HCT116 (cell line): ENCODE results near the gene FGB. TPM values are rescaled to one million over a fixed set of nuclear protein-coding genes. Genes with fewer than 3 reads are reported as not detected.

Experiments used
- ATAC-seq: fragments of 200-7000 bp; cut with Tn5 transposase; 2 replicates; pipeline ENCODE4 v1.9.1; 2020; ENCODE audit warnings: mild to moderate bottlenecking, moderate library complexity
- BruUV-seq: library from RNA; stranded (reverse); fragments of 400-500 nt; replicated peaks from 2 replicates; lab custom pipeline; 2021; lab: Mats Ljungman, UMichigan
- CTCF ChIA-PET: fragments of 300-600 bp; sonication (Branson Sonifier 250); formaldehyde crosslinking; loops from one replicate; lab custom pipeline; 2021; ENCODE audit warnings: antibody characterized with exemption; lab: Charles Lee
- POLR2A ChIA-PET: fragments of 300-600, 350-600 bp; sonication (Branson Sonifier 250); formaldehyde crosslinking; loops from one replicate; lab custom pipeline; 2021; ENCODE audit warnings: antibody characterized with exemption; lab: Charles Lee
- RAD21 ChIA-PET, 2 experiments: fragments of 300-600 bp; sonication (Branson Sonifier 250); formaldehyde crosslinking; loops; one replicate each; lab custom pipeline; 2023; ENCODE audit warnings: low total read pairs in 2 of 2; ENCODE audit not compliant: uncharacterized antibody in 2 of 2, unreplicated experiment in 2 of 2, low non-redundant PET in 1 of 2; lab: Charles Lee
- DNase-seq: peaks from one replicate; pipeline ENCODE4 v3.0.0-alpha.2; 2010; ENCODE audit warnings: low read depth, low spot score
- H2AFZ ChIP-seq: fragments of 200-600 bp; shearing (Covaris generic), sonication (generic); 2 replicates; pipeline ENCODE4 v1.6.1; 2017; ENCODE audit warnings: low read depth, mixed run types, mixed read lengths, antibody characterized with exemption, low read length; ENCODE audit not compliant: poor library complexity, severe bottlenecking
- H3K27ac ChIP-seq: 2 replicates; pipeline ENCODE4 v1.5.1; 2012; ENCODE audit warnings: low read depth, low read length
- H3K27me3 ChIP-seq: fragments of 200-600 bp; sonication (generic); 2 replicates; pipeline ENCODE4 v1.6.1; 2016; ENCODE audit warnings: mixed run types, low read length, mixed read lengths; ENCODE audit not compliant: insufficient read depth
- H3K36me3 ChIP-seq, 2 experiments: fragments of 200-500 bp in 1 of 2; fragments of 200-600 bp in 1 of 2; sonication (Bioruptor generic) in 1 of 2; sonication (generic) in 1 of 2; 2 replicates each; pipeline versions ENCODE4 v1.5.1 to v1.6.1; 2014 to 2016; ENCODE audit warnings: low read length in 2 of 2, inconsistent platforms in 1 of 2, mixed read lengths in 1 of 2, mixed run types in 1 of 2; ENCODE audit not compliant: insufficient read depth in 2 of 2, control insufficient read depth in 1 of 2
- H3K4me1 ChIP-seq, 2 experiments: fragments of 200-600 bp in 1 of 2; sonication (generic) in 1 of 2; 2 replicates each; pipeline versions ENCODE4 v1.5.1 to v1.6.1; 2012 to 2017; ENCODE audit warnings: low read length in 2 of 2, inconsistent platforms in 1 of 2, mild to moderate bottlenecking in 1 of 2, mixed read lengths in 1 of 2, mixed run types in 1 of 2, moderate library complexity in 1 of 2; ENCODE audit not compliant: insufficient read depth in 2 of 2, control insufficient read depth in 1 of 2
- H3K4me2 ChIP-seq: fragments of 200-600 bp; sonication (generic); 2 replicates; pipeline ENCODE4 v1.6.1; 2017; ENCODE audit warnings: mixed run types, low read length, mixed read lengths
- H3K4me3 ChIP-seq, 2 experiments: fragments of 200-600 bp in 1 of 2; sonication (generic) in 1 of 2; replicated peaks in 1 of 2; 2 replicates each; pipeline ENCODE4 v1.5.1; 2011 to 2016; ENCODE audit warnings: low read length in 2 of 2, control low read depth in 1 of 2, low read depth in 1 of 2, mild to moderate bottlenecking in 1 of 2, mixed read lengths in 1 of 2, mixed run types in 1 of 2
- H3K79me2 ChIP-seq: fragments of 200-600 bp; sonication (generic); 2 replicates; pipeline ENCODE4 v1.6.1; 2017; ENCODE audit warnings: mild to moderate bottlenecking, mixed run types, low read length, moderate library complexity, mixed read lengths; ENCODE audit not compliant: insufficient read depth
- H3K9ac ChIP-seq: fragments of 200-600 bp; sonication (generic); 2 replicates; pipeline ENCODE4 v1.6.1; 2016; ENCODE audit warnings: low read length, mixed read lengths
- H3K9me2 ChIP-seq: fragments of 200-600 bp; sonication (generic), shearing (Covaris generic); 2 replicates; pipeline ENCODE4 v1.6.1; 2017; ENCODE audit warnings: mixed run types, mild to moderate bottlenecking, moderate library complexity; ENCODE audit not compliant: insufficient read depth
- H3K9me3 ChIP-seq, 2 experiments: fragments of 200-500 bp in 1 of 2; fragments of 200-600 bp in 1 of 2; sonication (Bioruptor generic) in 1 of 2; sonication (generic) in 1 of 2; 2 replicates each; pipeline ENCODE4 v1.6.1; 2014 to 2017; ENCODE audit warnings: low read length in 2 of 2, mixed read lengths in 2 of 2, inconsistent platforms in 1 of 2, low read depth in 1 of 2, mild to moderate bottlenecking in 1 of 2, mixed run types in 1 of 2, moderate library complexity in 1 of 2; ENCODE audit not compliant: control insufficient read depth in 1 of 2, insufficient read depth in 1 of 2
- H4K20me1 ChIP-seq: fragments of 200-600 bp; sonication (generic), shearing (Covaris generic); 2 replicates; pipeline ENCODE4 v1.6.1; 2017; ENCODE audit warnings: mixed run types, mild to moderate bottlenecking, moderate library complexity; ENCODE audit not compliant: insufficient read depth
- ATF3 ChIP-seq: IDR thresholded peaks from 2 replicates; pipeline ENCODE4 v1.6.1; 2012
- CBX3 ChIP-seq: IDR thresholded peaks from 2 replicates; pipeline ENCODE4 v1.6.1; 2012; ENCODE audit warnings: low read depth
- CEBPB ChIP-seq: IDR thresholded peaks from 2 replicates; pipeline ENCODE4 v1.6.1; 2012; ENCODE audit warnings: low read depth
- EGR1 ChIP-seq: IDR thresholded peaks from 2 replicates; pipeline ENCODE4 v1.6.1; 2012; ENCODE audit warnings: low read depth
- ELF1 ChIP-seq: IDR thresholded peaks from 2 replicates; pipeline ENCODE4 v1.6.1; 2012; ENCODE audit warnings: low read depth, borderline replicate concordance
- EZH2 ChIP-seq: fragments of 200-600 bp; sonication (generic); IDR thresholded peaks from 2 replicates; pipeline ENCODE4 v1.6.1; 2017; ENCODE audit warnings: antibody characterized with exemption, mixed run types
- EZH2phosphoT487 ChIP-seq: fragments of 200-600 bp; IDR thresholded peaks from 2 replicates; pipeline ENCODE4 v1.6.1; 2018; ENCODE audit warnings: antibody characterized with exemption, borderline replicate concordance
- FOSL1 ChIP-seq: IDR thresholded peaks from 2 replicates; pipeline ENCODE4 v1.6.1; 2012; ENCODE audit warnings: low read depth
- RAD21 ChIP-seq: IDR thresholded peaks from 2 replicates; pipeline ENCODE4 v1.6.1; 2012; ENCODE audit warnings: low read depth, mild to moderate bottlenecking
- REST ChIP-seq: IDR thresholded peaks from 2 replicates; pipeline ENCODE4 v1.6.1; 2012; ENCODE audit warnings: low read depth
- SIN3A ChIP-seq: IDR thresholded peaks from 2 replicates; pipeline ENCODE4 v1.6.1; 2012; ENCODE audit warnings: low read depth
- SP1 ChIP-seq: IDR thresholded peaks from 2 replicates; pipeline ENCODE4 v1.6.1; 2012; ENCODE audit warnings: low read depth
- TCF7L2 ChIP-seq: IDR thresholded peaks from 2 replicates; pipeline ENCODE4 v1.7.0; 2011; ENCODE audit warnings: borderline replicate concordance, inconsistent platforms; ENCODE audit not compliant: insufficient read depth, insufficient read length; ENCODE audit errors: extremely low read depth
- YY1 ChIP-seq: IDR thresholded peaks from 2 replicates; pipeline ENCODE4 v1.6.1; 2011; ENCODE audit warnings: low read length, low read depth, moderate library complexity, mild to moderate bottlenecking; ENCODE audit not compliant: insufficient replicate concordance; ENCODE audit errors: extremely low read depth
- ZBTB33 ChIP-seq: IDR thresholded peaks from 2 replicates; pipeline ENCODE4 v1.6.1; 2011; ENCODE audit warnings: mild to moderate bottlenecking, low read length, moderate library complexity; ENCODE audit not compliant: insufficient replicate concordance; ENCODE audit errors: extremely low read depth
- ZNF274 ChIP-seq: fragments of 200-500 bp; sonication (Bioruptor generic); IDR thresholded peaks from 2 replicates; pipeline ENCODE4 v1.6.1; 2014; ENCODE audit warnings: mild to moderate bottlenecking, low read depth, low read length, inconsistent platforms
- intact Hi-C: fragments of 100-400 bp; cut with micrococcal nuclease; formaldehyde crosslinking; loops from 2 replicates; pipeline ENCODE4 v1.10.0; 2022
- total RNA-seq: library from RNA; stranded (reverse); gene quantifications from one replicate; pipeline ENCODE4 v1.2.1, GENCODE V29; 2021; ENCODE audit not compliant: unreplicated experiment

Gene FGB
- total RNA-seq, 1 experiment from 2014 or later, result 2.0 TPM

GRCh38 chr4:154609532-154609931 lies 46.7 kb downstream of the FGB start (continued):
- no peak for TF ChIP-seq REST
- no peak for TF ChIP-seq EZH2
- TF ChIP-seq ZBTB33, result no peak

- ChIA-PET CTCF (interaction anchor here (0.8 to 2.2 kb wide), 2 partner anchors 8 to 58 kb away, joined by 3 to 5 read pairs; no protein-coding TSS in a partner anchor), POLR2A (no interaction called here)
- H4K20me1 ChIP-seq, result no peaks in the 10 kb centered on the region
Measured at GRCh38 chr4:154610582-154610981, 47.8 kb downstream of the FGB start.

More at GRCh38 chr4:154610582-154610981, 47.8 kb downstream of the FGB start:
- Histone ChIP-seq H3K27ac (no peak overlapping the region), H3K79me2 (no peaks in the 10 kb centered on the region), H2AFZ (no peak overlapping the region), H3K4me3 (no peak overlapping the region), H3K4me2 (no peak overlapping the region), H3K4me1 (no peaks in the 10 kb centered on the region), H3K9me2 (no peaks in the 10 kb centered on the region), H3K27me3 (no peaks in the 10 kb centered on the region), H3K36me3 (no peaks in the 10 kb centered on the region), H3K9ac (no peak overlapping the region), H3K9me3 (no peaks in the 10 kb centered on the region)
- no peak for ATAC-seq
- RAD21 ChIA-PET, result no interaction called here
- intact Hi-C loops, result loop anchor here (10.0 kb wide), 1 partner anchor 836 kb away; no protein-coding TSS in a partner anchor
- DNase-seq, result no peak
- TF ChIP-seq CBX3 (no peak), YY1 (no peak), ELF1 (no peak), EZH2 (no peak), FOSL1 (no peak), SIN3A (no peak), CEBPB (no peak), ZBTB33 (no peak), TCF7L2 (no peak), ZNF274 (no peak), RAD21 (no peak), EZH2phosphoT487 (no peak), ATF3 (no peak), SP1 (no peak), EGR1 (no peak)
- BruUV-seq, result no TSS peak
